CD4-positive, alpha-beta T cell treated with Interferon alpha-2 for 1 hour (primary cell): ENCODE data around the gene MYO15B.

Experiments used
- DNase-seq, 2 donors: peaks; one replicate each; pipeline ENCODE4 v3.0.0-alpha.2; 2020 to 2022

The MYO15B gene

DNA sequence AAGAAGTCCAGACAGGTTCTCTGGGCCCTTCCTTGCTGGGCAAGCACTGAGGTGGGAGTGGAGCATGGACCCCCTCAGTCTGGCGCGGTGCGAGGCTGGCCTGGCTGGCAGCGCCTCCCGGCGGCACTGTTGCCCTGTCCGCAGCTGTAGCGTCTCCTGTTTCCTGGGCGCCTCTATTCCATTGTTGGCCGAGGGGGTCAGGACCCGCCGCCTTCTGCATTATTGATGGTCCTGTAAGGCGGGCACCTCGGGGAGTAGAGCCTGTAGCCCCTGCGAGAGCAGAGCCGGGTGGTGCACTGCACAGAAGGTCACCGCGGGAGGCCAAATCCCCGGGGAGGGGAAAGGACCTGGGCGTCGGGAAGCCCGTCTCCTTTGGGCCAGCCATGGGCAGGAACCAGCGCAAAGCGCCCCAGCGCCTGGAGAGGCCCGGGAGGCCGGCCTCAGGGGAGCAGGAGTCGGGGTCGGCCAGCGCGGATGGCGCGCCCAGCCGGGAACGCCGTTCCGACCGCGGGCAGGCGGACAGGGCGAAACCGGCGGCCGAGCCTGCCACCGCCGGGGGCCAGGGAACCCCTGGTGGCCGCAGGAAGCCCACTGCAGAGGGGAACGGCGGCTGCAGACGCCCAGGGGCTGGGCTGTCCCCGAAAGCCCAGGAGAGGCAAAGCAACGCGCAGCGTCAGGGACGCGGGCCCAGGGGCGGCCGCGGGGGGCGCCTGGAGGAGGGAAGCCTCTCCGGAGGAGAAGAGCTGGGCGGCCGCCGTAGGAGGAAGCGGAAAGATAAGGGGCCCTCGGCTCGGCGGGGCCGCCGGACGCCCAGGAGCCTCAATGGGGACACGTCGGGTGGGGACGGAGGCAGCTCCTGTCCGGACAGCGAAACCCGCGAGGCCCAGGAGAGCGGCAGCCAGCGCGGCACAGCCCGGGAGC is at the start of gene MYO15B:
TSS of gene MYO15B (plus strand) at position 126 of the 921 bp plus-strand sequence. CDS start at position 384, 258 bp downstream.
- DNase-seq = peak; percentile 61 to 69

GRCh38 chr17:75539967-75540729 is 47.5 kb upstream of the MYO15B start:
- DNase-seq = no peak

DNA sequence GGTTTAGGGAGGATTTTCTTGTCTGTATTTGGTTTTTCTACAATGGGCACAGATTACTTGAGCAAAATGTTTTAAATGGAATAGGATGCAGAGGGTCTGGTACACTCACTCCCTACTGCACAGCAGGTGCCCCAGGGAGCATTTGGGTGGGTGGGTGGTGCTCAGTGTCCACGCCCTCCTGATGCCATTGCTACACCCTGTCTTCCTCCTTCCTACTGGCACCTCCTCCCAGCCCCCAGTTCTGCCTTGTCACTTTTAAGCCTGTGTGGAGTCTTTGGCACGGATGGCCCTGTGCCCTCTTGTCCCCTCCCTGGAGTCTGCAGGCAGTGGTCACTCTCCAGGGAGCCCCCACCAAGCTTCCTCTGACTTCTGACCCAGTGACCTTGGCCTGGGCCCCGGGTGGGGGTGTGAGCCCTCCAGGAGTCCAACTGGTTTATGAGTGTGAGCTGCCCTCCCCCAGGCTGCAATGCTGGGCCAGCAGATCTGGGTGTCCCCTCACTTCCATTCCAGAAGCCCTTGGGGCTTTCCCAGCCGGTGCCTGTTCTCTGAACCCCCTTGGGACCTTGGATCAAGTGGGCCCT is 46.6 kb upstream of the MYO15B start:
- no peak for DNase-seq

- no peak for DNase-seq
Measured at GRCh38 chr17:75542229-75542628, 45.4 kb upstream of the MYO15B start.

GRCh38 chr17:75542728-75543336 is 44.8 kb upstream of the MYO15B start:
- no peak for DNase-seq

- DNase-seq = no peak
Measured at GRCh38 chr17:75544250-75544649, 43.4 kb upstream of the MYO15B start.

DNA sequence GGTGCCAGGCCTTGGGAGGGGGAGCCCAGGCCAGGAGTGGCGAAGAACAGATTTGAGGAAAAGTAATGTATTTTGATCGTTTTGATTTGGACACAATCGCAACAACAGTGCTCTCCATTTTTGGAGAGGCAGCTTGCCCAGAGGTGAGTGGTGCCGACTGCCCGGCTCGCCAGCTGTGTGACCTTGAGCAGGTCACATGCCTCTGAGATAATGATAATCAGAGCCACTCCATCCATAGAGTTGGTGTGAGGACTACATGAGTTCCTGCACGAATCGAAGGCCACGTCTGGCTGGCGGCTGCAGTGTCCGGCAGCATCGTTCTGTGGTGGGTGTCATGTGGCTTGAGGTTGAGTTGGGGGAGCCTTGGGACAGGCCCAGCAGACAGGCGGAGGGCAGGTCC is 41.4 kb upstream of the MYO15B start:
- DNase-seq = no peak

GRCh38 chr17:75547091-75547490 is 40.5 kb upstream of the MYO15B start:
- no peak for DNase-seq

GRCh38 chr17:75548813-75549212 is 38.8 kb upstream of the MYO15B start:
- no peak for DNase-seq

DNA sequence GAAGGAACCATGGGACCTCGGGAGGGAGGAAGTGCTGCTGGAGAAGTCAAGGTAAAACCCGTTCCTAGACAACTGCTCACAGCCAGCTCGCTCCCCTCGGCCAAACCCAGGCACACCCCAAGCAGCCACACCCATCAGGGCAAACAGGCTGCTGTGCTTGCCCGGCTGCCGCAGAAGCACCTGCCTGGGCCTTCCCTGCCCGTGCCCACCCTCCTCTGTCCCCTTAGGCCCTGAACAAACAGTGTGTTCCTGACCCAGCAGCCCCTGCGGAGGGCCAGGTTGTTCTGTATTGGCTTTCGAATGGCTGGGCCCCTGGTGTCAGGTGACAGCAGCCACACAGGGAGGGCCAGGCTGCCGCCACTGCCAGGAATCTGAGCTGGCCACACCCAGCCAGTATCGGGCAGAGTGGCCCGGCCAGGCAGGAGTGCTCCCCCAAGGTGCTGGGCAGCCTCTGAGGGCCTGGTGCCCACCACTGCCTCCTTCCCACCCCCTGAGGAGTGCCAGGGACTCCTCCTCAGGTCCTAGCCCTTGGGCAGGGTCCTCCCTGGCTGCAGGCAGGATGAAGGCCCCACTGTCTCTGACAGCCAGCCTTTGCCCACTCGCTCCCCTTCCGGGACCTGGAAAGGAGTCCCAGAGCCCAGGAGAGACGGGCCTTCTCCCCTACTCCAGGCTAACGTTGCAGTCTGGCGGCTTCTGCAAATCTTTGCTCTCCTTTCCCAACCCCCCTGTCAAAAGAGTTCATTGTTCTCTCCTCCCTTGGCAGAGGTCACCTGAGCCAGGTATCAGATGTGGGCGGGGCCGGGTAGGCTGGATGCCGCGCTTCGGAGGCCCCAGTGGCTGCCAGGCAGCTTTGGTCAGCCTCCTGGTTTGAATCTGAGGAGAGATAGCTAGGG is 38.1 kb upstream of the MYO15B start:
- no peak for DNase-seq

DNA sequence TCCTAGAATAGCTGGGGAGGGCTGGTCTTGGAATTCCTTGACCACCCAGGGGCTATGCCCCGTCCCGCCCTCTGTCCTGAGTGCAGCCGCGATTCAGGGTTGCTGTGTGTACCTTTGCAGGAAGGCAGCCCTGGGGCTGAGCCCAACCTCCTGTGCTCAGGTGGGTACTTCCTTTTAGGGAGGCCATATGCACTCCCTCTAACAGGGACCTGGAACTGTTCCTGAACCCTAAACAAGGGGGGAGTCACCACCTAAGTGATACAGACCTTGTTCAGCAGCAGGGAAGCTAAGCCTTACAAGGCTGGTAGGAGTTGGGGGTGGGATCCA is 37.5 kb upstream of the MYO15B start:
- no peak for DNase-seq

- DNase-seq = no peak
Measured at GRCh38 chr17:75551266-75551665, 36.3 kb upstream of the MYO15B start.

DNA sequence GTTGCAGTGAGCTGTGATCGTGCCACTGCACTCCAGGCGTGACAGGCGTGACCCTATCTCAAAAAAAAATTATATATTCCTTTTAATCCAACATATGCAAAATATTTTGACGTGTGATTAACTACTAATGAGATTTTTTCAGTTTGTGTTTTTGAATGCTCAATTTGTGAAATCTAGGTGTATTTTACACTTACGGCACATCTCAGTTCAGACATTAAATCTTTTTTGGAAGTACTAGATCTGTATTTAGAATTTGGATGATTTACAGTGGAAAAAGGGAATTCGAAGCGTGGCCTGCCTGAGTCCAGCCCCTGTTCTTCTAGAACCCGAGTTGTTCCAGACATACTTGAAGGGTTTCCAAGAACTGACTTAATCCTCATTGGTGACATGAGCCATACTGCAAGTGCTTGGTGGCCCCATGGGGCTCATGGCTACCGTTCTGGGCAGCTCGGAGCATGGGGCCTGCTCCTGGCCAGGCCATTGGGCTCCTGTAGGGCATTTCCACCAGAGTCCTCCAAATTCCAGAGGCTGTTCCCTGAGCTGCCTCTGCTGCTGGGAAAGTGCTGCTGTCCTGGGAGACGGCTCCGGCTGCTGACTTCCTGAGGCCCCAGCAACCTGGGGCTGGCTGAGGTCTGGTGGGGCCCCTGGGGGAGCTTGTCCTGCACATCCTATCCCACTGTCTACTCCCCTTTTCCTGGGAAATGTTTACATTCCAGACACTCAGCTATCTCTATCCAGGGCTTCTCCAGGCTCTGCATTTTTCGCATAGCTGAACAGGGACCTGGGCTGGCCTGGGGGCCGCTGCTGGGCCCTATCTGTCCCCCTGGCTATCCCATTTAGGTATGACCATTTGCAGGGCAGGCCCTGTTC is 34.9 kb upstream of the MYO15B start:
- DNase-seq = no peak

DNA sequence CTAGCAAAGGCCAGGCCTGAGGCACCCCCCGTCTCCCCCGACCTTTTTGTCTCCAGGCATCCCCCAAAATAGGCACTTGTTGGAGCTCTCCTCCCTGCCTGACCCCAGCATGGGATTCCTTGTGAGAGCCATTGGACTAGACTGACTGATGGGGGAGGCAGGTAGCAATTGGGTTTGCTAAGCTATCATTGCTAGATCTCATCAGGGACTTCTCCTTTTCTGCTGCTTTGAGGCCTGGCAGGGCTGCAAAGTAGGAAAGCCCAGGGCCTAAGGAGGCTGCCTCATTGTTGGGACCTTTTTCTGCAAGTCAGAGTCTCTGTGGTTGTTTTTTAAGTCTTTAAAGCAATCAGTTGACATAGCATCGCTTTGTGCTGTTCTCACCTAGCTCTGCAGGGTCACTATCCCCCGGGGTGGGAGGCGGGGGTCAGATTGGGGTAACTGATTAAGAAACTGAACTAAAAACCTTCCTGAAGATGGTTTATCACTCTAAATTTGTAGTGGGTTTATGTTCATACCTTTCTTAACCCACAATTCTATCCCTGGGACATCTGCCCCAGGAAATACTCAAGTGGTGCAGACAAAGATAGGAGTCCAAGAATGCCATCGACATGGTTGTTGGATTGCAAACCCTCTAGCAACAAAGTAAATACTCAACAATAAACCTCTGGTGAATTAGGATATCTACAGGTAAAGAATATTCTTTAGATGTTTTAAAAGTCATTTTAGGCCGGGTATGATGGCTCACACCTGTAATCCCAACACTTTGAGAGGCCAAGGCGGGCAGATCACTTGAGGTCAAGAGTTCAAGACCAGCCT is 34.1 kb upstream of the MYO15B start:
- DNase-seq = no peak

DNA sequence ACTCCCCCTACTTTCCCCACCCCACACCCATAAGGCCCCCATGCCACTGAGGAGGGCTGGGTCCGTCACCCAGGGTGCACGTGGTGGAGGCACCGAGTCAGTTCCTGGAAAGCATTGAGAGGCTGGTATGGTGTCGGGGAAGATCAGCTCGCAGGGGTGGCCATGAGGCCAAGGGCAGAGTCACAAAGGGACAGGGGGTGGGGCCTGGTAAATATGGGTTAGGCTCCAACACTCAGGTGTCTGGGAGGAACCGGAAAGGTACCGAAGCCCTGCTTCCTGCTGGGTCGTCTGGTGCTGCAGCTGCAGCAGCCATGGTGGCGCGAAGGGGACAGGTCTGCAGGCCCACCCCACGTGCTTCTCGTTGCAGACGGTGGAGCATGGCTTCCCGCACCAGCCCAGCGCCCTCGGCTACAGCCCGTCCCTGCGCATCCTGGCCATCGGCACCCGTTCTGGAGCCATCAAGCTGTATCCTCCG is 31.9 kb upstream of the MYO15B start:
- no peak for DNase-seq

DNA sequence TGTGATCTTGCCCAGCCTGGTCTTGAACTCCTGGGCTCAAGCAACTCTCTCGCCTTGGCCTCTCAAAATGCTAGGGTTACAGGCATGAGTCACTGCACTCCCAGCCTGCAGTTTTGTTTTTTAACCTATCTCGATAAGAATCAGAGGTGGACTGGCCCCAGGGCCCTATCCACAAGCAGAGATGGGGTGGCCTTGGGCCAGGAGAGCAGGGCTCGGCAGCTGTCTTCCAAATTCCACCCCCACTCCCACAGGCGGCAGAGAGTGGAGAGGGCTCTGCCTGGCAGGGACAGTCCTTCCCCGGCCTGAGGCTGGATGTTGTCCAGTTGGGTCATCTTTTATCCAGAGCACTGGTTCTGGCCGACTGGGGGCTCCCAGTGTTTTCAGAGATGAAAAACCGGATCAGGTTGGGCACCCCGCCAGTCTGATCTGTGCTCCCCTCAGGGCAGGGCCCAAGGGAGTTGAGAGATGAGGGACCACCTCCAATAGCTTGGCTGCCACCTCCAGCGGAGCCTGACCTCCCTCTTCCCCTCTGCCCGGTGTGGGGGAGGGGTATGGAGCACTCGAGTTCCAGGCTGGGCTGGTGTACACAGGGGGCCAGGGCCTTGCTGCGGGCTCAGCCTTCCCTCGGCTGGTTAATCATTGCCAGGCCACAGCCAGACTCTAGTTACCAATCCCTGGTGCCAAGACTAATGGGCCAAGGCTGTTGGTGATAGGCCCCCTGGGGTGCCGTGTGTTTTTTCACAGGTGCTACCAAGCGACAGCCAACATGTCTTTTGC is 30.3 kb upstream of the MYO15B start:
- no peak for DNase-seq

GRCh38 chr17:75557852-75558665 is 29.5 kb upstream of the MYO15B start:
- no peak for DNase-seq
